ENCODE measurements around the gene TLE3.

DNA sequence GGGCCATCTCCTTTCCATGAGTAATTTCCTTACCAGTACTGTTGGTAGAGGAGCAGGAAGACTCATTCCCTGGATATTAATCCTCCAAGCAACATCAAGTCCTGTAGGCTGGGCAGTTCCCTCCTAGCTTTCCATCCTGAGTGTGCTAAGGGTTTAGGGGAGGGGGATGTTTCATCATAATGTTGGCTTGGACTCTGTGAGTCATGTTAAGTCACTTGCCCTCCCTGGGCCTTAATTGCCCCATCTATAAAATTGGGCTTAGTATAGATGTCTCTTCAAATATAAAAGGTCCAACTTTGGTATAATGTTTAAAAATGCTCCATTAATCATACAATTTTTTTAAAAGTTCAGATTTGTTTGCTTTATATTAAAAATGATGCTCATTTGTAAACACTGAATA lies 52.7 kb downstream of the TLE3 start:
- TF ChIP-seq, protein P1, sequence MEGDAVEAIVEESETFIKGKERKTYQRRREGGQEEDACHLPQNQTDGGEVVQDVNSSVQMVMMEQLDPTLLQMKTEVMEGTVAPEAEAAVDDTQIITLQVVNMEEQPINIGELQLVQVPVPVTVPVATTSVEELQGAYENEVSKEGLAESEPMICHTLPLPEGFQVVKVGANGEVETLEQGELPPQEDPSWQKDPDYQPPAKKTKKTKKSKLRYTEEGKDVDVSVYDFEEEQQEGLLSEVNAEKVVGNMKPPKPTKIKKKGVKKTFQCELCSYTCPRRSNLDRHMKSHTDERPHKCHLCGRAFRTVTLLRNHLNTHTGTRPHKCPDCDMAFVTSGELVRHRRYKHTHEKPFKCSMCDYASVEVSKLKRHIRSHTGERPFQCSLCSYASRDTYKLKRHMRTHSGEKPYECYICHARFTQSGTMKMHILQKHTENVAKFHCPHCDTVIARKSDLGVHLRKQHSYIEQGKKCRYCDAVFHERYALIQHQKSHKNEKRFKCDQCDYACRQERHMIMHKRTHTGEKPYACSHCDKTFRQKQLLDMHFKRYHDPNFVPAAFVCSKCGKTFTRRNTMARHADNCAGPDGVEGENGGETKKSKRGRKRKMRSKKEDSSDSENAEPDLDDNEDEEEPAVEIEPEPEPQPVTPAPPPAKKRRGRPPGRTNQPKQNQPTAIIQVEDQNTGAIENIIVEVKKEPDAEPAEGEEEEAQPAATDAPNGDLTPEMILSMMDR (IDR thresholded peaks at IDR 0.05; ENCODE audit: borderline replicate concordance, extremely low read depth, low read length, poor library complexity, severe bottlenecking) = no peak
- TF ChIP-seq EZH2 (IDR thresholded peaks at IDR 0.05; ENCODE audit: borderline replicate concordance, low read depth, low read length, severe bottlenecking) = no peak

All from DND-41 (cell line).